Natural killer cell treated with Interleukin-12 subunit alpha and Interleukin-12 subunit beta and Interleukin-15 and Interleukin-18, amount 100 ng/mL, for 72 hours (primary cell): ENCODE results near the gene AKAP13. TPM values are rescaled to one million over a fixed set of nuclear protein-coding genes. Genes with fewer than 3 reads are reported as not detected.

Experiments used
- ATAC-seq, 2 donors: fragments of 150-1000 bp; cut with Tn5 transposase in 1 of 2; sonication (Bioruptor Pico), chemical (Tn5 transposase) in 1 of 2; 2 replicates each; pipeline ENCODE4 v1.10.0; 2021
- DNase-seq: peaks from one replicate; pipeline ENCODE4 v3.0.0; 2022; ENCODE audit warnings: low spot score
- H3K27ac Mint-ChIP-seq, 2 donors: 1 replicate in 1 of 2; 2 replicates in 1 of 2; pipeline ENCODE4 v1.8.0; 2022; ENCODE audit warnings: mixed read lengths in 2 of 2, mild to moderate bottlenecking in 1 of 2, moderate library complexity in 1 of 2
- H3K27me3 Mint-ChIP-seq, 2 donors: 1 replicate in 1 of 2; 2 replicates in 1 of 2; pipeline ENCODE4 v1.8.0; 2022; ENCODE audit warnings: mixed read lengths in 2 of 2
- H3K36me3 Mint-ChIP-seq: one replicate; pipeline ENCODE4 v1.8.0; 2022; ENCODE audit warnings: mixed read lengths
- H3K4me1 Mint-ChIP-seq, 2 donors: 1 replicate in 1 of 2; 2 replicates in 1 of 2; pipeline ENCODE4 v1.8.0; 2022; ENCODE audit warnings: low read depth in 2 of 2, mixed read lengths in 2 of 2, mild to moderate bottlenecking in 1 of 2
- H3K4me3 Mint-ChIP-seq: one replicate; pipeline ENCODE4 v1.8.0; 2022; ENCODE audit warnings: mixed read lengths
- H3K9me3 Mint-ChIP-seq: 2 replicates; pipeline ENCODE4 v1.8.0; 2022; ENCODE audit warnings: mixed read lengths
- total RNA-seq, 2 donors: library from RNA; stranded (reverse); gene quantifications; one replicate each; pipeline ENCODE4 v1.2.3, GENCODE V29; 2022

The AKAP13 gene
- total RNA-seq, 2 donors from 2014 or later, result 142 to 176 TPM

- peak overlapping the region in 1 of 2 donors; percentile 60 for H3K27ac Mint-ChIP-seq
- no peak overlapping the region for H3K4me3 Mint-ChIP-seq
- H3K9me3 Mint-ChIP-seq, result no peaks in the 10 kb centered on the region
- peaks cover 9 to 18% of the 10 kb centered on the region in 2 donors for H3K4me1 Mint-ChIP-seq
- no peak for DNase-seq
- ATAC-seq, result no peak
- H3K27me3 Mint-ChIP-seq, result peaks cover 0 to 3% of the 10 kb centered on the region in 2 donors
- H3K36me3 Mint-ChIP-seq, result no peaks in the 10 kb centered on the region
These were observed 19.1 kb upstream of the AKAP13 start for GRCh38 chr15:85361323-85361722.

GRCh38 chr15:85362436-85363081 is 17.8 kb upstream of the AKAP13 start:
- ATAC-seq (no peak), DNase-seq (no peak)
- H3K27ac Mint-ChIP-seq, result peak overlapping the region in 1 of 2 donors; percentile 60
- H3K4me3 Mint-ChIP-seq, result no peak overlapping the region
- peaks cover 0 to 5% of the 10 kb centered on the region in 2 donors for H3K27me3 Mint-ChIP-seq
- no peaks in the 10 kb centered on the region for H3K36me3 Mint-ChIP-seq
- no peaks in the 10 kb centered on the region for H3K9me3 Mint-ChIP-seq
- peaks cover 7 to 15% of the 10 kb centered on the region in 2 donors for H3K4me1 Mint-ChIP-seq

GRCh38 chr15:85365980-85366379 is 14.4 kb upstream of the AKAP13 start:
- no peak overlapping the region for H3K4me3 Mint-ChIP-seq
- ATAC-seq (no peak), DNase-seq (no peak)
- no peak overlapping the region for H3K27ac Mint-ChIP-seq
- peaks cover 0 to 11% of the 10 kb centered on the region in 2 donors for H3K27me3 Mint-ChIP-seq
- no peaks in the 10 kb centered on the region for H3K9me3 Mint-ChIP-seq
- H3K36me3 Mint-ChIP-seq, result no peaks in the 10 kb centered on the region
- H3K4me1 Mint-ChIP-seq, result peaks cover 0 to 5% of the 10 kb centered on the region in 2 donors

GRCh38 chr15:85367741-85368140 is 12.7 kb upstream of the AKAP13 start:
- Mint-ChIP-seq H3K27ac (no peak overlapping the region), H3K4me3 (no peak overlapping the region), H3K27me3 (peaks cover 0 to 11% of the 10 kb centered on the region in 2 donors), H3K36me3 (no peaks in the 10 kb centered on the region), H3K4me1 (no peaks in the 10 kb centered on the region), H3K9me3 (no peaks in the 10 kb centered on the region)
- ATAC-seq (no peak), DNase-seq (no peak)

- peaks cover 7 to 18% of the 10 kb centered on the region in 2 donors for H3K27me3 Mint-ChIP-seq
- H3K4me1 Mint-ChIP-seq, result peaks cover 12 to 15% of the 10 kb centered on the region in 2 donors
- H3K27ac Mint-ChIP-seq, result no peak overlapping the region
- H3K4me3 Mint-ChIP-seq, result no peak overlapping the region
- H3K9me3 Mint-ChIP-seq, result no peaks in the 10 kb centered on the region
- no peak for DNase-seq
- no peak for ATAC-seq
- no peaks in the 10 kb centered on the region for H3K36me3 Mint-ChIP-seq
These were observed 5.6 kb upstream of the AKAP13 start for GRCh38 chr15:85374831-85375230.

GRCh38 chr15:85377269-85377668 is 3.1 kb upstream of the AKAP13 start:
- Mint-ChIP-seq H3K4me1 (peaks cover 21 to 26% of the 10 kb centered on the region in 2 donors), H3K9me3 (no peaks in the 10 kb centered on the region), H3K36me3 (no peaks in the 10 kb centered on the region), H3K27me3 (peaks cover 7 to 13% of the 10 kb centered on the region in 2 donors), H3K4me3 (peak overlapping the region; percentile 54), H3K27ac (peak overlapping the region in 1 of 2 donors; percentile 31)
- ATAC-seq, result no peak
- DNase-seq, result no peak

- Mint-ChIP-seq H3K27me3 (peaks cover 7 to 14% of the 10 kb centered on the region in 2 donors), H3K9me3 (no peaks in the 10 kb centered on the region), H3K4me3 (no peak overlapping the region), H3K4me1 (peaks cover 26 to 31% of the 10 kb centered on the region in 2 donors), H3K36me3 (no peaks in the 10 kb centered on the region), H3K27ac (no peak overlapping the region)
- DNase-seq (no peak), ATAC-seq (no peak)
These were observed 2.4 kb upstream of the AKAP13 start for GRCh38 chr15:85377986-85378385.

- no peaks in the 10 kb centered on the region for H3K9me3 Mint-ChIP-seq
- H3K27ac Mint-ChIP-seq, result peak overlapping the region; percentile 77 to 93
- H3K4me1 Mint-ChIP-seq, result peaks cover 32 to 38% of the 10 kb centered on the region in 2 donors
- DNase-seq (no peak), ATAC-seq (peak in 1 of 2 donors; percentile 17)
- peak overlapping the region; percentile 82 for H3K4me3 Mint-ChIP-seq
- H3K27me3 Mint-ChIP-seq, result peaks cover 7 to 14% of the 10 kb centered on the region in 2 donors
- H3K36me3 Mint-ChIP-seq, result no peaks in the 10 kb centered on the region
These were observed 836 bp upstream of the AKAP13 start for GRCh38 chr15:85379403-85380131.

GRCh38 chr15:85380812-85381642 is 624 bp downstream of the AKAP13 start:
- peak; percentile 80 for DNase-seq
- H3K4me1 Mint-ChIP-seq, result peaks cover 35 to 42% of the 10 kb centered on the region in 2 donors
- no peaks in the 10 kb centered on the region for H3K36me3 Mint-ChIP-seq
- peak overlapping the region; percentile 82 for H3K4me3 Mint-ChIP-seq
- peak overlapping the region; percentile 77 to 93 for H3K27ac Mint-ChIP-seq
- peak; percentile 68 to 76 for ATAC-seq
- peaks cover 3 to 12% of the 10 kb centered on the region in 2 donors for H3K27me3 Mint-ChIP-seq
- no peaks in the 10 kb centered on the region for H3K9me3 Mint-ChIP-seq

GRCh38 chr15:85381850-85382751 is 1.7 kb downstream of the AKAP13 start:
- Mint-ChIP-seq H3K9me3 (no peaks in the 10 kb centered on the region), H3K27ac (peak overlapping the region; percentile 24 to 58), H3K36me3 (no peaks in the 10 kb centered on the region), H3K27me3 (peaks cover 0 to 8% of the 10 kb centered on the region in 2 donors), H3K4me1 (peaks cover 34 to 39% of the 10 kb centered on the region in 2 donors), H3K4me3 (peak overlapping the region; percentile 76)
- DNase-seq (no peak), ATAC-seq (no peak)

- H3K9me3 Mint-ChIP-seq, result no peaks in the 10 kb centered on the region
- no peak for ATAC-seq
- no peak overlapping the region for H3K4me3 Mint-ChIP-seq
- H3K27me3 Mint-ChIP-seq, result peaks cover 0 to 4% of the 10 kb centered on the region in 2 donors
- peaks cover 29 to 34% of the 10 kb centered on the region in 2 donors for H3K4me1 Mint-ChIP-seq
- no peak for DNase-seq
- no peak overlapping the region for H3K27ac Mint-ChIP-seq
- no peaks in the 10 kb centered on the region for H3K36me3 Mint-ChIP-seq
These were observed 2.5 kb downstream of the AKAP13 start for GRCh38 chr15:85382942-85383341.

- Mint-ChIP-seq H3K27ac (no peak overlapping the region), H3K9me3 (no peaks in the 10 kb centered on the region), H3K36me3 (no peaks in the 10 kb centered on the region), H3K27me3 (peaks cover 0 to 4% of the 10 kb centered on the region in 2 donors), H3K4me1 (peaks cover 29 to 34% of the 10 kb centered on the region in 2 donors), H3K4me3 (no peak overlapping the region)
- ATAC-seq (no peak), DNase-seq (no peak)
These were observed 3.2 kb downstream of the AKAP13 start for GRCh38 chr15:85383470-85384148.
